Neuronal stem cell (in vitro differentiated cells): Measurements from ENCODE around the gene SIGLEC10.

Experiments used
- DNase-seq: peaks from one replicate; pipeline ENCODE4 v3.0.0-alpha.2; 2013; ENCODE audit warnings: low spot score
- H2AFZ ChIP-seq: one replicate; pipeline ENCODE4 v1.6.1; 2013; ENCODE audit warnings: mild to moderate bottlenecking, low read length, inconsistent platforms
- H2AK5ac ChIP-seq: 2 replicates; pipeline ENCODE4 v1.6.1; 2013; ENCODE audit warnings: low read depth, mild to moderate bottlenecking, inconsistent platforms, low read length, moderate library complexity, mixed read lengths
- H2BK120ac ChIP-seq: 2 replicates; pipeline ENCODE4 v1.6.1; 2013; ENCODE audit warnings: low read depth, mild to moderate bottlenecking, inconsistent platforms, low read length, moderate library complexity, mixed read lengths
- H2BK12ac ChIP-seq: one replicate; pipeline ENCODE4 v1.6.1; 2013; ENCODE audit warnings: low read length, inconsistent platforms
- H2BK15ac ChIP-seq: 2 replicates; pipeline ENCODE4 v1.6.1; 2013; ENCODE audit warnings: mild to moderate bottlenecking, low read length, inconsistent platforms, mixed read lengths
- H2BK5ac ChIP-seq: one replicate; pipeline ENCODE4 v1.6.1; 2013; ENCODE audit warnings: inconsistent platforms, mild to moderate bottlenecking, low read length, moderate library complexity
- H3K14ac ChIP-seq: one replicate; pipeline ENCODE4 v1.6.1; 2013; ENCODE audit warnings: low read length, inconsistent platforms
- H3K18ac ChIP-seq: 2 replicates; pipeline ENCODE4 v1.6.1; 2013; ENCODE audit warnings: low read length, inconsistent platforms
- H3K23ac ChIP-seq: 2 replicates; pipeline ENCODE4 v1.6.1; 2013; ENCODE audit warnings: low read depth, mild to moderate bottlenecking, mixed read lengths, low read length, inconsistent platforms; ENCODE audit not compliant: poor library complexity
- H3K27ac ChIP-seq: replicated peaks from 3 replicates; pipeline ENCODE4 v1.5.1; 2013; ENCODE audit warnings: low read length, inconsistent platforms
- H3K27me3 ChIP-seq, 3 experiments: 2 replicates each; pipeline ENCODE4 v1.6.1; 2013; ENCODE audit warnings: low read length in 3 of 3, mild to moderate bottlenecking in 2 of 3, inconsistent platforms in 1 of 3, low read depth in 1 of 3, mixed read lengths in 1 of 3, moderate library complexity in 1 of 3; ENCODE audit not compliant: control insufficient read depth in 3 of 3, insufficient read depth in 3 of 3
- H3K36me3 ChIP-seq, 2 donors: replicated peaks in 1 of 2; 2 replicates each; pipeline ENCODE4 v1.6.1; 2013; ENCODE audit warnings: low read length in 2 of 2; ENCODE audit not compliant: control insufficient read depth in 2 of 2, insufficient read depth in 2 of 2
- H3K4ac ChIP-seq: 2 replicates; pipeline ENCODE4 v1.6.1; 2013; ENCODE audit warnings: inconsistent platforms, mild to moderate bottlenecking, low read length, moderate library complexity
- H3K4me1 ChIP-seq, 2 donors: 1 replicate in 1 of 2; 2 replicates in 1 of 2; pipeline ENCODE4 v1.6.1; 2013; ENCODE audit warnings: low read length in 2 of 2, low read depth in 1 of 2; ENCODE audit not compliant: control insufficient read depth in 2 of 2, insufficient read depth in 1 of 2
- H3K4me2 ChIP-seq: one replicate; pipeline ENCODE4 v1.6.1; 2013; ENCODE audit warnings: mild to moderate bottlenecking, low read length, inconsistent platforms; ENCODE audit not compliant: insufficient read depth, poor library complexity, severe bottlenecking
- H3K4me3 ChIP-seq, 2 donors: 2 replicates each; pipeline ENCODE4 v1.5.1; 2013; ENCODE audit warnings: low read length in 2 of 2, mild to moderate bottlenecking in 2 of 2, inconsistent platforms in 1 of 2, moderate library complexity in 1 of 2
- H3K79me1 ChIP-seq: one replicate; pipeline ENCODE4 v1.6.1; 2013; ENCODE audit warnings: low read depth, mild to moderate bottlenecking, inconsistent platforms, low read length, moderate library complexity
- H3K9ac ChIP-seq: one replicate; pipeline ENCODE4 v1.6.1; 2013; ENCODE audit warnings: mild to moderate bottlenecking, low read depth, low read length, inconsistent platforms; ENCODE audit not compliant: poor library complexity
- H3K9me3 ChIP-seq, 2 donors: replicated peaks in 1 of 2; 2 replicates each; pipeline versions ENCODE3 to v1.6.1; 2013; ENCODE audit warnings: low read length in 2 of 2, mild to moderate bottlenecking in 2 of 2, inconsistent platforms in 1 of 2, low read depth in 1 of 2, mixed read lengths in 1 of 2, moderate library complexity in 1 of 2; ENCODE audit not compliant: control insufficient read depth in 2 of 2, insufficient read depth in 1 of 2
- H4K8ac ChIP-seq: one replicate; pipeline ENCODE4 v1.6.1; 2013; ENCODE audit warnings: low read depth, mild to moderate bottlenecking, inconsistent platforms, low read length, moderate library complexity
- H4K91ac ChIP-seq: one replicate; pipeline ENCODE4 v1.6.1; 2013; ENCODE audit warnings: low read length, low read depth, mild to moderate bottlenecking, inconsistent platforms; ENCODE audit not compliant: poor library complexity
- WGBS, 2 donors: extraction: QIAGEN DNeasy Blood & Tissue Kit; methylation state at CpG; one replicate each; pipeline ENCODE4 v1.1.7; 2013; ENCODE audit warnings: missing lambda C conversion rate in 2 of 2, mixed read lengths in 1 of 2; ENCODE audit not compliant: insufficient read length in 2 of 2, insufficient replicate concordance in 1 of 2; ENCODE audit errors: extremely low coverage in 2 of 2; 5-methylcytosine and 5-hydroxymethylcytosine counted together

SIGLEC10 gene

DNA sequence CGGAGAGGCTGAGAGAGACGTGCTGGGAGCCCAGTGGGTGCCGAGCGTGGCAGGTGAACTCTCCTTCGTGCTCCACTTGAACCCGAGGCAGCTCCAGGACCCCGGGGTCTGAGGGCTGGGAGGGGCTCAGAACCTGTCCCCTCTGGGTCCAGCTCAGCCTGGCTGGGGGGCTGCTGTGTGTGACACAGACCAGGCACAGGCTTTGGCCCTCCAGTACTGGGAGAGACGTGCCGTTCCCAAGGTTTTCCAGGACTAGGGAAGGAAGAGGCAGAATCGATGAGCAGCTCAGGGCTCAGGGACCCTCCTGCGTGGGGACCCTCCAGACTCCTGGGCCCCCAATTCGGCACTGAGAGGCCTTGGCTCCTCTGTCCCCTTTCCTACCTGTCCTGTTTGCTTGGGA is 2.3 kb downstream of the SIGLEC10 start:
- Histone ChIP-seq H3K36me3 (peaks cover 0 to 4% of the 10 kb centered on the region in 2 donors), H2AFZ (no peak overlapping the region), H3K18ac (no peak overlapping the region), H3K14ac (no peak overlapping the region), H3K4me2 (no peak overlapping the region), H2AK5ac (no peak overlapping the region), H4K8ac (no peak overlapping the region), H4K91ac (no peak overlapping the region), H2BK15ac (no peak overlapping the region), H3K9ac (no peak overlapping the region), H3K23ac (peak overlapping the region; percentile 55), H3K79me1 (no peaks in the 10 kb centered on the region), H2BK5ac (no peak overlapping the region), H2BK120ac (no peak overlapping the region), H2BK12ac (no peak overlapping the region), H3K9me3 (no peaks in the 10 kb centered on the region), H3K4ac (no peak overlapping the region), H3K4me3 (no peak overlapping the region), H3K27ac (no peak overlapping the region), H3K4me1 (no peaks in the 10 kb centered on the region), H3K27me3 (no peaks in the 10 kb centered on the region)
- no CpG with 5 or more reads among the region's 12 CpGs for WGBS, 2 donors
- DNase-seq = no peak

DNA sequence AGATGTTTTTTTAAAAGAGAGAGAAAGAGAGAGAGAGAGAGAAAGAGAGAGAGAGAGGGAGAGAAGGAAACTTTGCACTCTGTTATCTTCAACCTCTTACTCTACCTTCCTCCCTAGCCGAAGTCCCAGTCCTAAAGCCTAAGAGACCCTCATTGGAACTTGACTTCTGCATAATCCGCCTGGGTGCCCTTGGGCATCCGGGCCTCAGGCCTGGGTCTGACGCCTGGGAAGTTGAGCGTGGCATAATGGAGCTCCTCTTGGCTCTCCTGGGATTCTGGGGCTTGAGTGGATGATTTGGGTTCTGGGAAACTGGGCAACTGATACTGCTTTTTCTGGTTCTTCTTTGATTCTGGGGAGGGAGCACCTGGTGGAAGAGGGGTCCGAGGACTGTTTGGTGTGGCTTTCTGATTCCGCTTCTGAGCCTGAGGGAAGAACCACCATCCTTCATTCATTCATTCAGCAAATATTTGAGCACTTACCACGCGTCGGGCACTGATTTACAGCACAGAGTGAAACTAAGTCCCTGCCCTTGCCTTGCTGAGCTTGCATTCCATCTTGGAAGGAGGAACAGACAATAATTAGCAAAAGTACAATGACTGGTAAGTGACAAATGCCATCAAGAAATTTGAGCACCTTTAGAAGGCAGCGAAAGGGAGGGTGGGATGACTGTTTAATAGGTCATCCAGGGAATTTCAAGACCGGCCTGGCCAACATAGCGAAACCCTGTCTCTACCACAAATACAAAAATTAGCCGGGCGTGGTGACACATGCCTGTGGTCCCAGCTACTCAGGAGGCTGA is 6.3 kb downstream of the SIGLEC10 start:
- peaks cover 2 to 4% of the 10 kb centered on the region in 2 donors for H3K9me3 ChIP-seq
- H2BK12ac ChIP-seq = no peak overlapping the region
- H3K79me1 ChIP-seq = no peaks in the 10 kb centered on the region
- H4K8ac ChIP-seq = no peak overlapping the region
- H3K4me1 ChIP-seq = peaks cover 0 to 4% of the 10 kb centered on the region in 2 donors
- peaks cover 0 to 4% of the 10 kb centered on the region in 2 donors for H3K36me3 ChIP-seq
- no peaks in the 10 kb centered on the region for H3K27me3 ChIP-seq
- H3K4me2 ChIP-seq = no peak overlapping the region
- no peak overlapping the region for H2AK5ac ChIP-seq
- H3K18ac ChIP-seq = no peak overlapping the region
- H3K9ac ChIP-seq = no peak overlapping the region
- no peak for DNase-seq
- no peak overlapping the region for H3K23ac ChIP-seq
- no peak overlapping the region for H2BK15ac ChIP-seq
- no CpG with 5 or more reads among the region's 15 CpGs for WGBS, 2 donors
- no peak overlapping the region for H2BK5ac ChIP-seq
- no peak overlapping the region for H4K91ac ChIP-seq
- no peak overlapping the region for H3K14ac ChIP-seq
- no peak overlapping the region for H3K4ac ChIP-seq
- H3K4me3 ChIP-seq = no peak overlapping the region
- H2BK120ac ChIP-seq = no peak overlapping the region
- no peak overlapping the region for H2AFZ ChIP-seq
- H3K27ac ChIP-seq = no peak overlapping the region

DNA sequence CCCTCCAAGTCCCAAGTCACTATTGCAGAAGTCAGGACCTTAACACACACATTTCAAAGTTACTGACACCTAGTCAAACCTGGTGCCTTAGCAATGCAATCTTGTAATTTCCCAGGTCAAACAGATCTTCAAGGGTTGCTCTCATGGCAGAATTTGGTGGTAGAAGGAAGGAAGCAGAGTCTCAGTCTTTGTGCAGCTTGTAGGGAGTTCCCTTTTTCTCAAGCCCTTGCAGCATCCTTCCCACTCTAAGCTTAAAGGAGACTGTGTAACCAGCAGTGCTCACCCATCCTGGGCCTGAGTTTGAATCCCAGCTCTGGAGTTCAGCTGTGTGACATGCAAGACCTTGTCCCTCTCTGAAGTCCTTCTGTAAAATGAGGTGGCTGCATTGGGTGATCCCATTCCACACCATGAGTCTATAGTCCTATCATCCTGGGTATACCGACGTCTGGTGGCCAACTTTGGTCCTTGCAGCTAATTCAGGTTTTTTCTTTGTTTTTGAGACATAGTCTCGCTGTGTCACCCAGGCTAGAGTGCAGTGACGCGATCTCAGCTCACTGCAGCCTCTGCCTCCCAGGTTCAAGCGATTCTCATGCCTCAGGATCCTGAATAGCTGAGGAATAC is 9.8 kb downstream of the SIGLEC10 start:
- no peak overlapping the region for H2BK15ac ChIP-seq
- H3K14ac ChIP-seq = no peak overlapping the region
- peaks cover 10 to 27% of the 10 kb centered on the region in 2 donors for H3K9me3 ChIP-seq
- H2AK5ac ChIP-seq = no peak overlapping the region
- no peak overlapping the region for H2BK12ac ChIP-seq
- no peak overlapping the region for H3K23ac ChIP-seq
- no peaks in the 10 kb centered on the region for H3K79me1 ChIP-seq
- no peak overlapping the region for H2BK120ac ChIP-seq
- WGBS, 2 donors = no CpG with 5 or more reads among the region's 6 CpGs
- no peak overlapping the region for H2AFZ ChIP-seq
- H4K8ac ChIP-seq = no peak overlapping the region
- no peak overlapping the region for H4K91ac ChIP-seq
- no peaks in the 10 kb centered on the region for H3K27me3 ChIP-seq
- H3K4me2 ChIP-seq = no peak overlapping the region
- no peak overlapping the region for H2BK5ac ChIP-seq
- H3K4ac ChIP-seq = no peak overlapping the region
- H3K4me3 ChIP-seq = no peak overlapping the region
- peaks cover 5 to 10% of the 10 kb centered on the region in 2 donors for H3K36me3 ChIP-seq
- peaks cover 0 to 4% of the 10 kb centered on the region in 2 donors for H3K4me1 ChIP-seq
- H3K9ac ChIP-seq = no peak overlapping the region
- no peak for DNase-seq
- H3K18ac ChIP-seq = no peak overlapping the region
- H3K27ac ChIP-seq = no peak overlapping the region

DNA sequence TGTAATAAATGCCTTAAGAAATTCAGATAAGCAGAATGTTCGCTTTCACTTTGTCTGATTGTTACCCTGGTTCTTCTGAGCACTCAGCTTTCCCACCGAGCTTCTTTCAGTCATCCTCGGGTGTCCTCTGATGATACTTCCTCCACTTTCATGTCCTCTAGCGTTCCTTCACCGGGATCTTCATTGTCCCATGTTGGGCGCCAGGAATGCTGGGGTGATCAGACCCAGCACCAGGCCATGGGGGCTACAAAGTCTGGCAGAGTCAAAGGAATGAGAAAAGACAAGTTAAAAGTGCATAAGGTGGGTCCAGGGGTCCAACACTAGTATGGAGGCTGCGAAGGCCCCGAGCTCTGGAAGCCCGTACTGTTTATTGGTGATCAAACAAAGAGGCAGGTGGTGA is 15.3 kb downstream of the SIGLEC10 start:
- no peak overlapping the region for H2AK5ac ChIP-seq
- no peaks in the 10 kb centered on the region for H3K27me3 ChIP-seq
- peaks cover 5 to 25% of the 10 kb centered on the region in 2 donors for H3K36me3 ChIP-seq
- no peak overlapping the region for H2BK15ac ChIP-seq
- H3K9me3 ChIP-seq = peaks cover 10 to 40% of the 10 kb centered on the region in 2 donors
- no peak overlapping the region for H3K9ac ChIP-seq
- no peaks in the 10 kb centered on the region for H3K79me1 ChIP-seq
- no peak overlapping the region for H3K14ac ChIP-seq
- H3K4me1 ChIP-seq = no peaks in the 10 kb centered on the region
- H3K23ac ChIP-seq = no peak overlapping the region
- no peak overlapping the region for H3K4me3 ChIP-seq
- WGBS, 2 donors = no CpG with 5 or more reads among the region's 9 CpGs
- H2BK12ac ChIP-seq = no peak overlapping the region
- H2BK120ac ChIP-seq = no peak overlapping the region
- H2BK5ac ChIP-seq = no peak overlapping the region
- H4K91ac ChIP-seq = no peak overlapping the region
- no peak overlapping the region for H4K8ac ChIP-seq
- no peak overlapping the region for H2AFZ ChIP-seq
- H3K18ac ChIP-seq = no peak overlapping the region
- no peak overlapping the region for H3K4ac ChIP-seq
- no peak for DNase-seq
- H3K4me2 ChIP-seq = no peak overlapping the region
- no peak overlapping the region for H3K27ac ChIP-seq
